ENCODE results near the gene ERMP1.

The ERMP1 gene

GRCh38 chr9:5863092-5863746, 30.3 kb upstream of the ERMP1 start:
- Histone ChIP-seq H3K27me3 (replicated peaks) (peaks cover 3% of the 10 kb centered on the region), H3K36me3 (replicated peaks) (no peaks in the 10 kb centered on the region), H3K27ac (no peak overlapping the region), H3K4me3 (ENCODE audit: low read depth, low read length) (no peak overlapping the region)
- DNase-seq: no peak
- in situ Hi-C loops (cut with HindIII; ENCODE audit: low pct_ligation_motif_present, low sequenced_read_pairs): no loop called here
- no peak for TF ChIP-seq CTCF (IDR thresholded peaks at IDR 0.05; ENCODE audit: low read depth, low read length, missing control alignments)

- no peak overlapping the region for H3K4me3 ChIP-seq (ENCODE audit: low read depth, low read length)
- H3K27ac ChIP-seq: no peak overlapping the region
- H3K27me3 ChIP-seq (replicated peaks): peaks cover 3% of the 10 kb centered on the region
- no peak for TF ChIP-seq CTCF (IDR thresholded peaks at IDR 0.05; ENCODE audit: low read depth, low read length, missing control alignments)
- H3K36me3 ChIP-seq (replicated peaks): no peaks in the 10 kb centered on the region
- DNase-seq: no peak
- in situ Hi-C loops (cut with HindIII; ENCODE audit: low pct_ligation_motif_present, low sequenced_read_pairs): no loop called here
Measured at GRCh38 chr9:5858833-5859232, 25.9 kb upstream of the ERMP1 start.

GRCh38 chr9:5857928-5858327, 25.0 kb upstream of the ERMP1 start:
- no peak for DNase-seq
- no peak for TF ChIP-seq CTCF (IDR thresholded peaks at IDR 0.05; ENCODE audit: low read depth, low read length, missing control alignments)
- Histone ChIP-seq H3K27me3 (replicated peaks) (peaks cover 3% of the 10 kb centered on the region), H3K4me3 (ENCODE audit: low read depth, low read length) (no peak overlapping the region), H3K36me3 (replicated peaks) (no peaks in the 10 kb centered on the region), H3K27ac (no peak overlapping the region)
- in situ Hi-C loops (cut with HindIII; ENCODE audit: low pct_ligation_motif_present, low sequenced_read_pairs): no loop called here

- in situ Hi-C loops (cut with HindIII; ENCODE audit: low pct_ligation_motif_present, low sequenced_read_pairs): no loop called here
- no peak overlapping the region for H3K27ac ChIP-seq
- DNase-seq: no peak
- no peaks in the 10 kb centered on the region for H3K36me3 ChIP-seq (replicated peaks)
- no peak for TF ChIP-seq CTCF (IDR thresholded peaks at IDR 0.05; ENCODE audit: low read depth, low read length, missing control alignments)
- H3K27me3 ChIP-seq (replicated peaks): peaks cover 3% of the 10 kb centered on the region
- H3K4me3 ChIP-seq (ENCODE audit: low read depth, low read length): no peak overlapping the region
Measured at GRCh38 chr9:5854063-5854790, 21.3 kb upstream of the ERMP1 start.

GRCh38 chr9:5853617-5854016, 20.7 kb upstream of the ERMP1 start:
- in situ Hi-C loops (cut with HindIII; ENCODE audit: low pct_ligation_motif_present, low sequenced_read_pairs): no loop called here
- DNase-seq: no peak
- no peak overlapping the region for H3K4me3 ChIP-seq (ENCODE audit: low read depth, low read length)
- TF ChIP-seq CTCF (IDR thresholded peaks at IDR 0.05; ENCODE audit: low read depth, low read length, missing control alignments): no peak
- peaks cover 3% of the 10 kb centered on the region for H3K27me3 ChIP-seq (replicated peaks)
- H3K36me3 ChIP-seq (replicated peaks): no peaks in the 10 kb centered on the region
- H3K27ac ChIP-seq: no peak overlapping the region
